Stimulated activated CD4-positive, alpha-beta T cell treated with anti-CD3 and anti-CD28 coated beads, Interleukin-4, amount 100 ng/mL, for 24 hours (primary cell): ENCODE measurements around the gene PDXP.
"Not testable (repeated sequence)": the region's sequence is repeated elsewhere in the genome, so short reads cannot be mapped to it uniquely, and the experiment has no call there.

Experiments
- DNase-seq: peaks from one replicate; pipeline ENCODE4 v3.0.0-alpha.2; 2020

PDXP gene

GRCh38 chr22:37650463-37651136 lies 7.9 kb upstream of the PDXP start:
- DNase-seq, result no peak

DNA sequence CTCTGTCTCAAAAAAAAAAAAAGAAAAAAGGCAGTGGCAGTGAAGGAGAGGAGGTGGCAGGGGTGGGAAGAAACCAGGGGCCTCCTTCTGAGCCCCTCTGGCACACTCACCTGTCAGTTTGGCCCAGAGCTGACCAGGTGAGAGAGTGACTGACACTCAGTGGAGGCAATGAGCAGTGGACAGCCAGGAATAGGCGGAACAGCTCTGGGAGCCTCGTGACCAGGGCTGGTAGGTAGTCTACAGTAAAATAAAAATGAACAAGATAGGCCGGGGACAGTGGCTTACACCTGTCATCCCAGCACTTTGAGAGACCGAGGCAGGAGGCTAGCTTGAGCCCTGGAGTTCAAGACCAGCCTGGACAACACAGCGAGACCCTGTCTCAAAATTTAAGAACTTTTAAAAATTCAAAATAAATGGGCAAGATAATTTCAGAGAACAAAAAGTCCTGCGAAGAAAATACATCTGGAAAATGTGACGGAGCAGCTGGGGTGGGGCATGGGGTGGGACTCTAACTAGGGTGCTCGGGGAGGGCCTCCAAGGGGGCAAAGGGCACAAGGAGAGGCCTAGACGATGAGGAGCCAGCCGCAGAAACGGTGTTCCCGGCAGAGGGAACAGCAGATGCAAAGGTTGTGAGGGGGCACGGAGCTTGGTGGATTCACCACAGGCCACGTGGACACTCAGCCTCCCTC lies 3.8 kb upstream of the PDXP start:
- DNase-seq, result no peak

GRCh38 chr22:37655252-37655563 lies 3.3 kb upstream of the PDXP start:
- DNase-seq, result no peak

DNA sequence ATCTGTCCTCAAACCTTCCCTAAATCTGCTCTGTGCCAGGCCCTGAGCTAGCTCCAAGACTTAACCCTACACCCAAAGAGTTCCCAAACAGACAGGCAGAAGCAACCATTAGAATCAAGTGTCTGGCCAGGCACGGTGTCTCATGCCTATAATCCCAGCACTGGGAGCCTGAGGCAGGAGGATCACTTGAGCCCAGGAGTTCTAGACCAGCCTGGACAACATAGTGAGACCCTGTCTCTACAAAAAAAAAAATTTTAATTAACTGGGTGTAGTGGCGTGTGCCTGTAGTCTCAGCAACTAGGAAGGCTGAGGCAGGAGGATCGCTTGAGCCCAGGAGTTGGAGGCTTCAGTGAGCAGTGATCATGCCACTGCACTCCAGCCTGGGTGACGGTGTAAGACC lies 1.9 kb upstream of the PDXP start:
- not testable (repeated sequence) for DNase-seq

DNA sequence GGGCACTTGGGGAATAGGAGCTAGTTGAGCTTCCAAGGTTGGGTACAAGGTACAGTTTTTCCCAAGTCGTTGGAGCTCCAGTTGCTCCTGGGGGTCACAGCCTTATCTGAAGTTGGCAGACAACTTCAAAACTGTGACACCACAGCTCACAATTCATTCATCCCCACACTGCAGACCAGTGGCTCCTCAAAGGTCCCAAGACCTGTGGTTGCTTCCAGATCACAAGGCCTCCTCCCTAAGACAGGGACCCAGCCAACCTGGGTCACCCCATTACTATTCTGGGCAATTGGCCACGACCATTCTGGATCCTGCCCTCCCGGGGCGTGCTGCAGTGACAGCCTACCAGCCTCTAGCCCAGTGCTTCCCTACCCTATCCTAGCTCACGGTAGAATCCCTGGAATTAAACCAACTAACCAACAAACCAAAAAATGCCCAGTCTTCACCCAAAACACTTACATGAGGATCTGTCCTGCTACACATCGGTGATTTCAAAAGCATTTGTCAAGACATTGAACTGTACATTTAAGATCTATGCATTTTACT lies 862 bp upstream of the PDXP start:
- DNase-seq, result no peak

DNA sequence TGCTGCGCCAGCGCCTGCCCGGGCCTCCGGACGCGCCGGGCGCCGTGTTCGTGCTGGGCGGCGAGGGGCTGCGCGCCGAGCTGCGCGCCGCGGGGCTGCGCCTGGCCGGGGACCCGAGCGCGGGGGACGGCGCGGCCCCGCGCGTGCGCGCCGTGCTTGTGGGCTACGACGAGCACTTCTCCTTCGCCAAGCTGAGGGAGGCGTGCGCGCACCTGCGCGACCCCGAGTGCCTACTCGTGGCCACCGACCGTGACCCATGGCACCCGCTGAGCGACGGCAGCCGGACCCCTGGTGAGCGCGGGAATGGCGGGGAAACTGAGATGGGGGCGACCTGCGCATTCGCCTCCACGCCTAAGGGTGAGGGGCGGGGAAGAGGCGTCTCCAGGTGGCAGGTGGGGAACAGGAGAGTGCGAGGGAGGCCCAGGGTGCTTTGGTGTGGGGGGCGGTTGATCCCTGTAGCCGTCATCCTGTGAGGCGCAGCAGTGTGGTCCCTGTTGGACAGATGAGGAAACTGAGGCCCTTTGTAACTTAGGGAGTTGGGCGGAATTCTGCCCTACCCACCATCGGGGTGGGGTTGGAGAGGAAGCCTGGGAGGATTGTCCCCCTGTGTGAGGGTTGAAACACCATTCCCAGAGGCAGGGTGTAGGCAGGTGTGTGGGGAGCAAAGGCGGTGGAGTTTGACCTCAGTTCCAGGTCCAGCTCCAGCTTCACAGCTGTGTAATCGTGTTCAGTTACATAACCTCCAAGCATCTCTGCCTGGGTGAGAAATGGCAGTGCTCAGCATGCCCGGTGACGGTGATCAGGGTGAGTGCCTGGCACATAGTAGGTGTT lies 758 bp downstream of the PDXP start:
- no peak for DNase-seq

GRCh38 chr22:37659897-37660708 lies 1.6 kb downstream of the PDXP start:
- DNase-seq, result no peak

- no peak for DNase-seq
These were observed 2.2 kb downstream of the PDXP start for GRCh38 chr22:37660709-37661045.

DNA sequence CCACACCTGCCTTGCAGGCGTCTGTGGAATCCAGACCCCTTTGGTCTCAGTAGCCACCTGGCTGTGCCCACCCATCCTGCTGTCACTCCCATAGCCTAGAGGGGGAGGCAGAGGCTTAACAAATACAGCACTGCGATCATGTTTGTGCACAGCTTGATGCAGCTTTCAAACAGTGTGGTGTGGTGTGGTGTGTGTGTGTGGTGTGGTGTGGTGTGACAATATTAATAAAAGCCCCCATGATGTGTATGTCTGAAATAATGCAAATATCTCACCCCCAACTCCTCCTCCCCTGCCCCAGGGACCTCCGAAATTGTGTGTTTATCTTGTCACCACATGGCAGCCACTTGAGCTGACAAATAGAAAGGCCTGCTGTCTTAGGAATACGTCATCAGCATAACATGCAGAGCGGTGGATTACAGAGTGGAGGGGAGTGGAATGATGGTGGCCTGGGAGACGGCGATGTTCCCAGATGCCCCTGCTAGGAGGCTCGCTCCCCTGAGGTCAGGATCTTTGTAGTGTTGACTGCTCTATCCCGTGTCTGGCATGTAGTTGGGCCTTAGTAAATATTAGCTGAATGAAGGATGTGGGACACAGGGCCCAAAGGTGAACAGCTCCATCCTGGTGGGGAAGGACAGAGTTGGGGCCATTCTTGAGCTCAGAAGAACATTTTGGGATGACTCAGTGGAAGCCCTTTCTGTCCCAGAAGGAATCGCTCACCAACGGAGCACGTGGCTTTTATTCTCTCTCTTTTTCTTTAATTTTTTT lies 2.8 kb downstream of the PDXP start:
- no peak for DNase-seq

DNA sequence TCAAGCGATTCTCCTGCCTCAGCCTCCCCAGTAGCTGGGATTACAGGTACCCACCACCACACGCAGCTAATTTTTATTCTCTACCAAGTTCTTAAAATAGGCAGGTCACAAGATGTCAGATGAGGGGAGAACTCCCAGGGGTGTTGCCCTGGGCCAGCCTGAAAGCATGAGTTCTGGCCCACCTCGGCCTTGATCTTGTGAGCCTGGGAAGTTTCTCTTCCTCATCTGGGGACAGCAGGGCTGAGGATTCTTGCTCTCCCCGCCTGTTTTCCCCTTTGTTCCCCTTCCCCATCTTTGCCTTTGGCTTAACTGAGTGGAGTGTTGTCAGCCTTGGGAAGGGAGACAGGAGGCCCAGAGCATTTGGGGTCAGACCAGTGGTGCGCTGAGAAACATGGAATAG lies 3.5 kb downstream of the PDXP start:
- no peak for DNase-seq

DNA sequence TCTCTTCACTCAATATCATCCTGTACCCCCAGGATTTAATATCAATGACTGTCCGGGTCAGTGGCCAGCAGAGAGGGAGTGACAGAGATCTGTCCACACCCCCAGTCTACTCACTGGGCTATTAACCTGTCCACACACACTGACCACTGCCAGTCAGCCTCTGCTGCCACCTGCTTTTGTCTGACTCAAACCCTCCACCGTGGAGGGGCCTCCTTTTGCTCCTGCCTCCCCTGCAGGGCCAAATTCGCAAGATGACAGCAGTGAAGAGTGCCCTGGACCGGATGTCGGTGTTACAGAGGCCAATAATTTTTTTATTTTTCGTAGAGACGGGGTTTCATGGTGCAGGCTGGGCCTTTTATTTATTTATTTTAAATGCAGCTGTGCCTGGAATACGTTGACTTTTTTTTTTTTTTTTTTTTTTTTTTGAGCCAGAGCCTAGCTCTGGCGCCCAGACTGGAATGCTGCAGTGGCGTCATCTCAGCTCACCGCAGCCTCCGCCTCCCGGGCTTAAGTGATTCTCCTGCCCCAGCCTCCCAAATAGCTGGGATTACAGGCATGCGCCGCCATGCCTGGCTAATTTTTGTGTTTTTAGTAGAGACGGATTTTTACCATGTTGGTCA lies 5.1 kb downstream of the PDXP start:
- DNase-seq, result no peak

GRCh38 chr22:37664249-37665101 lies 6.0 kb downstream of the PDXP start:
- no peak for DNase-seq

GRCh38 chr22:37665487-37665886 lies 7.0 kb downstream of the PDXP start:
- DNase-seq, result no peak

DNA sequence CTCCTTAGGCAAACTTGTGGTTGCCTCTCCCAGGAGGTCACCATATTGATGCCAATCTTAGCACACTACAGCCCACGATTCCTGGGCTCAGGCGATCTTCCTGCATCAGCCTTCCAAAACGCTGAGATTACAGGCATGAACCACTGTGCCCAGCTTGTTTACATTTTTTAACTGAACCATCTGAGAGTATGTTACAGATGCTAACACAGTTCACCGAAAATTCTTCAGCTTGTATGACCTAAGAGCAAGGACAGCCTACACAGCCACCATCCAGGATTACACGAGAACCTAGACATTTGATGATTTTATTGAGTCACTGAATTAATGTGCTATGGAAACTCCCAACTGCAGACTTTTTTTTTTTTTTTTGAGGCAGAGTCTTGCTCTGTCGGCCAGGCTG lies 11.1 kb downstream of the PDXP start:
- DNase-seq, result no peak

DNA sequence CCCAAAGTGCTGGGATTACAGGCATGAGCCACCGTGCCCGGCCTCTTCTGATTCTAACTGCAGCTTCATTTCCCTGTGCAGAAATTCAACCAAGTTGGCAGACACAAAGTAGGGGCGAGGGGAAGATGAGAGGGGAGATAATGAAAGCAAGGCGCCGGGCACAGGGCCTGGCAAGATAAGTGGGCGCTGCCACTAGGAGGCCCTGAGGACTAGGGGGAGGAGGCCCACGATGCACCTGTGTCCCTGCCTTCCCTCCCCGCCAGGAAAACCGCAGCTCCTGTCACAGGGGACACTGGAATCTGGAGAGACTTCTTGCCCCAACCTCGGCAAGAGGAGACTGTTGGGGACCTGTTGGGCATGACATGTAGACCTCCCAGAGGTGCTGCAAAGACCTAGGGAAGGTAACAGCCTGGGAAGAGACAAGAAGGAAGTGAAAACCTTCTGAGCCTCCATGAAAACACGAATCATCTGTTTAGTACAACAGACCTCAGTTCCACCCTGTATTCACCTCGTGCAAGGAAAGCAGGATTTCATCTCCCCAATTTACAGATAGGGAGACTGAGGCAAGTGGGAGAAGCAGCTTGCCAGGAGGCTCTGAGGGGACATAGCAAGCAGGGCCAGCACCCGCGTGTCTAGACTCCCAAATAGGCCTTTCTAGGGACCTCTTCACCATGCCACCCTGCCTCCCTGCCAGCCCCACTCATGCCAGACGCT lies 13.8 kb downstream of the PDXP start:
- DNase-seq, result no peak

DNA sequence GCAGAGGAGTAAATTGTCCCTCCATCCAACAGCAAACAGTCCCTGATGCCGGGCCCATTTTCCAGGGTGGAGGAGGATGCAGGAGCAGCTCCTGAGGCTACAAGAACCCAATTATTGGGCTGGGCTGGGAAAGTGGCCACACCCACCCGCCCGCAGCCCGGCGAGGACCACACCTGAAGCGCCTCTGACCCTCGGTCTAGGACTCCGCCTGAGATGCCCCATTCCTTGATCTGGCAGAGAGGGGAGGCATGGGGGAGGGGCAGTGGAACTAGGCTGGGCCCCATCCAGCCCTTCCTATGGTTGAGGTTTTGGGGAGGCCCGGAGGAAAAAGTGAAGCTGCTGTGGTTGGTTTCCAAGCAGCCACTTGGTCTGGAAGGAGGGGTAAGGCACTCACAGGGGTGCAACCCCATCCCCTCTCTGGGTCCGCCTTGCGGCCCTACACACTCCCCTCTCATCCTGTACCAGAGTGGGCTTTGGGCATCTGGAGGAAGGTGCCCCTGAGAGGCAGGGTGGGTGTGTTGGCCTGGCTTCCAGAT lies 14.5 kb downstream of the PDXP start:
- no peak for DNase-seq

DNA sequence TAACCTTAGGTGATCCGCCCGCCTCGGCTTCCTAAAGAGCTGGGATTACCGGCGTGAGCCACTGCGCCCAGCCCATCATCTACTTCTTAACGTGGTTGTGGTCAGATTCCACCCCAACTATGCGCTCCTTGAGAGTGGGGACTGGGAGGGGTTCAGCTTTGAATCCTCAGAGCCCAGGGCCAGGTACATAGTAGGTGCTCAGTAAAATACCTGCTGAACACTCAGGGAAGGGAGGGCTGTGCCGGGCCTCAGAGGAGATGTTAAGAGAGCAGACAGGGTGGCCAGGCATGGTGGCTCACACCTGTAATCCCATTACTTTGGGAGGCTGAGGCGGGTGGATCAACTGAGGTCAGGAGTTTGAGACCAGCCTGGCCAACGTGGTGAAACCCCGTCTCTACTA lies 15.7 kb downstream of the PDXP start:
- DNase-seq, result no peak

- peak; percentile 52 for DNase-seq
These were observed 16.7 kb downstream of the PDXP start, which contains the start of gene LGALS1 for GRCh38 chr22:37674951-37675929. TSS of gene LGALS1 (plus strand) at chr22:37675636. CDS start at chr22:37675703, 67 bp downstream.
